Upper lobe of left lung (tissue), 6 donors: Measurements from ENCODE around the gene SLC5A5. TPM values are rescaled to one million over a fixed set of nuclear protein-coding genes. Genes with fewer than 3 reads are reported as not detected.

Experiments used
- ATAC-seq, 2 donors: fragments of 200-7000 bp; cut with Tn5 transposase; one replicate each; pipeline ENCODE4 v1.9.1; 2022; ENCODE audit warnings: mild to moderate bottlenecking in 2 of 2, moderate library complexity in 2 of 2; ENCODE audit not compliant: low FRiP score in 2 of 2
- DNase-seq, 2 donors: peaks; one replicate each; pipeline ENCODE4 v3.0.0-alpha.2; 2019 to 2020
- H3K27ac ChIP-seq, 4 donors: fragments of 200-600 bp; sonication (generic); one replicate each; pipeline ENCODE4 v1.5.1; 2016 to 2019
- H3K27me3 ChIP-seq, 4 donors: fragments of 200-600 bp; sonication (generic); one replicate each; pipeline ENCODE4 v1.5.1; 2017 to 2019
- H3K36me3 ChIP-seq, 4 donors: fragments of 200-600 bp; sonication (generic); one replicate each; pipeline ENCODE4 v1.5.1; 2016 to 2019
- H3K4me1 ChIP-seq, 4 donors: fragments of 200-600 bp; sonication (generic); one replicate each; pipeline ENCODE4 v1.5.1; 2018 to 2019
- H3K4me3 ChIP-seq, 4 donors: fragments of 200-600 bp; sonication (generic); one replicate each; pipeline ENCODE4 v1.5.1; 2017 to 2019; ENCODE audit warnings: mild to moderate bottlenecking in 2 of 4, moderate library complexity in 1 of 4
- H3K9me3 ChIP-seq, 4 donors: fragments of 200-600 bp; sonication (generic); one replicate each; pipeline ENCODE4 v1.5.1; 2018 to 2019
- EP300 ChIP-seq, 4 donors: sonication (generic); formaldehyde crosslinking; IDR thresholded peaks; one replicate each; pipeline ENCODE4 v1.5.1; 2017; ENCODE audit warnings: antibody characterized with exemption in 4 of 4, control low read depth in 2 of 4
- POLR2A ChIP-seq, 4 donors: fragments of 450-650 bp; IDR thresholded peaks; one replicate each; pipeline ENCODE4 v1.5.1; 2016 to 2017; ENCODE audit warnings: antibody characterized with exemption in 4 of 4, mild to moderate bottlenecking in 2 of 4
- POLR2AphosphoS5 ChIP-seq, 2 donors: sonication (generic); formaldehyde crosslinking; IDR thresholded peaks; one replicate each; pipeline ENCODE4 v1.5.1; 2017; ENCODE audit warnings: antibody characterized with exemption in 2 of 2
- WGBS, 2 donors: methylation state at CpG; one replicate each; pipeline ENCODE4 v1.1.5; 2017 to 2018; 5-methylcytosine and 5-hydroxymethylcytosine counted together
- total RNA-seq, 6 donors: library from RNA; depleted of rRNA in 4 of 6; stranded (reverse); fragments of >200 nt in 4 of 6; gene quantifications; one replicate each; pipeline versions ENCODE4 v1.1.0 to v1.2.1, GENCODE V29; 2016 to 2021
- TF ChIP-seq, protein P1 (sequence below), 6 experiments: fragments of 450-650 bp in 4 of 6; fragments of 200-600 bp in 2 of 6; sonication (generic) in 2 of 6; IDR thresholded peaks; one replicate each; pipeline ENCODE4 v1.5.1; 2016 to 2019; ENCODE audit warnings: antibody characterized with exemption in 6 of 6
- donor health status: DM: no; HTN: no; CAD: no; lungs with moderate emphysema.
- donor health status: DM: no; HTN: yes; CAD: no; lungs with severe emphysema.

The SLC5A5 gene
- total RNA-seq, 6 donors from 2014 or later, result under 0.01 to 0.15 TPM; not detected in 4

DNA sequence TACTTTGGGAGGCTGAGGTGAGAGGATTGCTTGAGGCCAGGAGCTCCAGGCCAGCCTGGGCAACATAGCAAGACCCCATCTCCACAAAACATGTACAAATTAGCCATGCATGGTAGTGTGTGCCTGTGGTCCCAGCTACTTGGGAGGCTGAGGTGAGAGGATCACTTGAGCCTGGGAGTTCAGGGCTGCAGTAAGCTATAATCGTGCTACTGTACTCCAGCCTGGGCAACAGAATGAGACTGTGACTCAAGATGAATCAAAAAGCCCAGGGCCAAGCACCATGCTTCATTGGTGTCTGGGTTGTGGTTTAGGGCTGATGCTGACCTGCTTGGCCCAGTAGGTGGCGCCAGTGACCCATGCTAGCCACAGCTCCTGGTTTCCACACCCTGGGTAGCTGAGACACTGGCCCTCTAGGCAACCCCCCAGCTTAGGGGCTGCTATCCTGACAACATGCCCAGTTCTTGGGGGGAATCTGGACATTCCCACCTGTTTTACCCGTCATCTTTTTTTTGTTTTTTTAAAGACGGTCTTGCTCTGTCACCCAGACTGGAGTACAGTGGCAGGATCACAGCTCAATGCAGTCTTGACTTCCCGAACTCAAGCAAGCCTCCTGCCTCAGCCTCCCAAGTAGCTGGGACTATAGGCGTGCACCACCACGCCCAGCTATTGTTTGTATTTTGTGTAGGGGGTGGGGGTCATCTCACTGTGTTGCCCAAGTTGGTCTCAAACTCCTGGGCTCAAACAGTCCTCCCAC, 66.5 kb downstream of the SLC5A5 start:
- ATAC-seq (peak; percentile 85 to 92), DNase-seq (peak in 1 of 2 donors; percentile 79)
- 52% methylated on average over 7 of the region's 7 CpGs for WGBS, 2 donors
- Histone ChIP-seq H3K27me3 (no peaks in the 10 kb centered on the region), H3K36me3 (peaks cover 0 to 63% (median 27%) of the 10 kb centered on the region in 4 donors), H3K4me3 (no peak overlapping the region), H3K27ac (no peak overlapping the region), H3K4me1 (peaks cover 7 to 14% (median 10%) of the 10 kb centered on the region in 4 donors), H3K9me3 (no peaks in the 10 kb centered on the region)
- TF ChIP-seq POLR2AphosphoS5 (IDR thresholded peaks at IDR 0.05) (no peak), POLR2A (IDR thresholded peaks at IDR 0.05) (no peak), EP300 (IDR thresholded peaks at IDR 0.05) (no peak)
- TF ChIP-seq, protein P1, sequence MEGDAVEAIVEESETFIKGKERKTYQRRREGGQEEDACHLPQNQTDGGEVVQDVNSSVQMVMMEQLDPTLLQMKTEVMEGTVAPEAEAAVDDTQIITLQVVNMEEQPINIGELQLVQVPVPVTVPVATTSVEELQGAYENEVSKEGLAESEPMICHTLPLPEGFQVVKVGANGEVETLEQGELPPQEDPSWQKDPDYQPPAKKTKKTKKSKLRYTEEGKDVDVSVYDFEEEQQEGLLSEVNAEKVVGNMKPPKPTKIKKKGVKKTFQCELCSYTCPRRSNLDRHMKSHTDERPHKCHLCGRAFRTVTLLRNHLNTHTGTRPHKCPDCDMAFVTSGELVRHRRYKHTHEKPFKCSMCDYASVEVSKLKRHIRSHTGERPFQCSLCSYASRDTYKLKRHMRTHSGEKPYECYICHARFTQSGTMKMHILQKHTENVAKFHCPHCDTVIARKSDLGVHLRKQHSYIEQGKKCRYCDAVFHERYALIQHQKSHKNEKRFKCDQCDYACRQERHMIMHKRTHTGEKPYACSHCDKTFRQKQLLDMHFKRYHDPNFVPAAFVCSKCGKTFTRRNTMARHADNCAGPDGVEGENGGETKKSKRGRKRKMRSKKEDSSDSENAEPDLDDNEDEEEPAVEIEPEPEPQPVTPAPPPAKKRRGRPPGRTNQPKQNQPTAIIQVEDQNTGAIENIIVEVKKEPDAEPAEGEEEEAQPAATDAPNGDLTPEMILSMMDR (IDR thresholded peaks at IDR 0.05), result peak; percentile 83 to 95 (median 92)

DNA sequence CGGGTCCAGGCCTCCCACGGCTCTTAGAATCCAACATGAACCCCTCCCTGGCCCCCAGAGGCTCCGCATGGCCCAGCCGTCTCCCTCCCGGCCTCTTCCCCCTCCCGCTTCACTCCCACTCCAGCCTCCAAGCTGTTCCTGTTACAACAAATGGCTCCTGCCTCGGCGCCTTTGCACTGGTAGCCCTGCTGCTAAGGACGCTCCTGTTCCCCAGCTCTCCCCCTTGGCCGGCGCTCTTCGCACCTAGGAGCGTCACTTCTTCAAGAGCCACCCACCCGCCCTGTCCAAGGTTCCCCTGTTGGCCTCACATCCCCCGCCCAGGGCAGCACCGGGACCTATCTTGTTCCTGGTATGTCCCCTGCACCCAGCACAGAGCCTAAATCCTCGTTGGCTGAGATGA, 70.4 kb downstream of the SLC5A5 start:
- ATAC-seq (no peak), DNase-seq (no peak)
- no peaks in the 10 kb centered on the region for H3K27me3 ChIP-seq
- H3K4me1 ChIP-seq, result peaks cover 1 to 8% (median 2%) of the 10 kb centered on the region in 4 donors
- no peaks in the 10 kb centered on the region for H3K9me3 ChIP-seq
- 87 to 93% methylated on average over 16 to 17 of the region's 17 CpGs for WGBS, 2 donors
- H3K4me3 ChIP-seq, result no peak overlapping the region
- no peak overlapping the region for H3K27ac ChIP-seq
- TF ChIP-seq EP300 (IDR thresholded peaks at IDR 0.05) (no peak), POLR2AphosphoS5 (IDR thresholded peaks at IDR 0.05) (no peak), POLR2A (IDR thresholded peaks at IDR 0.05) (no peak)
- peaks cover 0 to 61% (median 26%) of the 10 kb centered on the region in 4 donors for H3K36me3 ChIP-seq

DNA sequence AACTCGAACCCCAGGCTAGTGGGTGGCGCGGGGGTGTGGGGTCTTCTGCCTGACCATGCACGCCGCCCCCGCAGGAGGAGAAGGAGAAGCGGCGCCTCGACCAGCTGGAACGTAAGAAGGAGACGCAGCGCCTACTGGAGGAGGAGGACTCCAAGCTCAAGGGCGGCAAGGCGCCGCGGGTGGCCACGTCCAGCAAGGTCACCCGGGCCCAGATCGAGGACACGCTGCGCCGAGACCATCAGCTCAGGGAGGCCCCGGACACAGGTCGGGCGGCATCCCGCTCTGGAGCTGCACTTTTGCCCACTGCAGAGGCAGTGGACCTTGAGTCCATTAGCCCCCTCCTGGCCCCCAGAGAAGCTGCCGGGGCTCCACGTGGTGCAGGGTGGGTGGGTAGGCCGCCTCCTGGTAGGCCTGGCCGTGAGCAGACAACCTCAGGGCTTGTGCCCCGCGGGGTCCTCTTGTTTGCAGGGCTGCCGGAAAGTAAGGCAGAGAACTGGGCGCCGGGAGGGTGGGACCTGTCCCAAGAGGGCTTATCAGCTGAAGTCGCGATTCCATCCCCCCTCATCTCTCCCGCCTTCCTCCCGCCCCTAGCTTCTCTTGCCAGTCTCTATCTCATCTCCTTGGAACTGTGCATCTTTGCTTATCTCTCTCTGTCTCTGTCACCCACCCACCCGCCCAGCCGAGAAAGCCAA, 71.0 kb downstream of the SLC5A5 start:
- H3K27ac ChIP-seq, result no peak overlapping the region
- H3K27me3 ChIP-seq, result no peaks in the 10 kb centered on the region
- peaks cover 0 to 56% (median 24%) of the 10 kb centered on the region in 4 donors for H3K36me3 ChIP-seq
- ATAC-seq (no peak), DNase-seq (peak in 1 of 2 donors; percentile 84)
- peaks cover 5 to 12% (median 5%) of the 10 kb centered on the region in 4 donors for H3K4me1 ChIP-seq
- WGBS, 2 donors, result 80 to 91% methylated on average over 31 to 37 of the region's 41 CpGs
- no peaks in the 10 kb centered on the region for H3K9me3 ChIP-seq
- H3K4me3 ChIP-seq, result no peak overlapping the region
- TF ChIP-seq, protein P1 (IDR thresholded peaks at IDR 0.05), result no peak
- TF ChIP-seq POLR2A (IDR thresholded peaks at IDR 0.05) (no peak), POLR2AphosphoS5 (IDR thresholded peaks at IDR 0.05) (no peak), EP300 (IDR thresholded peaks at IDR 0.05) (no peak)

DNA sequence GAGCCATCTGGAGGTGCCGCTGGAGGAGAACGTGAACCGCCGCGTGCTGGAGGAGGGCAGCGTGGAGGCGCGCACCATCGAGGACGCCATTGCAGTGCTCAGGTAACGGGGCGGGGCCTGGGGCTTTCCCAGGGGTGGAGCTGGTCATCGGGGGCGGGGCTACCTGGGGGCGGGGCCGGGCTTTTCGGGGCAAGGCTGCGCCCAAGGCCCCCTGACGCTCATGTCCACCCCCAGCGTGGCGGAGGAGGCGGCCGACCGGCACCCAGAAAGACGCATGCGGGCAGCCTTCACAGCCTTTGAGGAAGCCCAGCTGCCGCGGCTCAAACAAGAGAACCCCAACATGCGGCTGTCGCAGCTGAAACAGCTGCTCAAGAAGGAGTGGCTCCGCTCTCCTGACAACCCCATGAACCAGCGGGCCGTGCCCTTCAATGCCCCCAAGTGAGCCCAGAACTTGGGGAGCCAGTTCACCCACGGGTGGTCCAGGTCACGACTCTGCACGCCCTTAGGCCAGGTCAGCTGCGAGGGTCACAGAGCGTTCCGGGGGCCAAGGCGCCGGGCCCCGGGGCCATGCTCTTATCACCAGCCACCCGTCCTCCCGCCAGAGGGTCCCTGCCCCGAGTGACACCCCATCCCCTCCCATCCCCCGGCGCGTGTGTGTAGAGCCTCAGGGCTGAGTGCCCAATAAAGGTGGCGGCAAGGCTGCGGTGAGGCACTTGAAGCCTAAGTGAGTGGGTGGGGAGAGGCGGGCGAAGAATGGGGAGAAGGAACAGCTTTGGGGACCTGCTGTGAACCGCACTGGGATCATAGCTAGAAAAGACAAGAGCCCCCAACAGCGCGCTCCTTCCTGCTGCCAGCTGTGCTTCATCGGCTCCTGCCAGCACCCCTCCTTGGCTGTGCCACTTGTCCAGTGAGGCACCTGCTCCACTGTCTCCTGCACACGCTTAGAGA, 71.8 kb downstream of the SLC5A5 start:
- Histone ChIP-seq H3K27ac (no peak overlapping the region), H3K27me3 (peaks cover 0 to under 1% (median under 1%) of the 10 kb centered on the region in 4 donors), H3K4me3 (no peak overlapping the region), H3K4me1 (peaks cover 7 to 19% (median 8%) of the 10 kb centered on the region in 4 donors), H3K9me3 (no peaks in the 10 kb centered on the region), H3K36me3 (peaks cover 0 to 51% (median 24%) of the 10 kb centered on the region in 4 donors)
- 86 to 92% methylated on average over 25 to 32 of the region's 57 CpGs for WGBS, 2 donors
- TF ChIP-seq POLR2AphosphoS5 (IDR thresholded peaks at IDR 0.05) (no peak), EP300 (IDR thresholded peaks at IDR 0.05) (no peak), POLR2A (IDR thresholded peaks at IDR 0.05) (no peak)
- TF ChIP-seq, protein P1 (IDR thresholded peaks at IDR 0.05), result no peak
- DNase-seq (peak in 1 of 2 donors; percentile 78), ATAC-seq (no peak)
